Pancreas (tissue), 10 donors: ENCODE results near the gene MECP2. TPM values are rescaled to one million over a fixed set of nuclear protein-coding genes. Genes with fewer than 3 reads are reported as not detected.

ENCODE experiments used
- ATAC-seq, 4 donors: fragments of 200-7000 bp; cut with Tn5 transposase; one replicate each; pipeline versions ENCODE4 v1.8.0 to v1.9.1; 2020; ENCODE audit warnings: mild to moderate bottlenecking in 4 of 4, moderate library complexity in 4 of 4
- DNase-seq, 6 donors: peaks; one replicate each; pipeline ENCODE4 v3.0.0-alpha.2; 2020
- FAIRE-seq: peaks from 2 replicates; lab custom pipeline; 2012; peaks lifted over from hg19 to GRCh38; lab: Jason Lieb, UNC
- H3K27ac ChIP-seq, 4 donors: fragments of 200-600 bp; sonication (generic); 1 replicate in 3 of 4; 2 replicates in 1 of 4; pipeline versions ENCODE4 v1.5.0 to v1.8.0; 2020
- H3K27me3 ChIP-seq, 4 donors: fragments of 200-600 bp; one replicate each; pipeline ENCODE4 v1.8.0; 2021
- H3K36me3 ChIP-seq, 3 donors: fragments of 200-600 bp; sonication (generic) in 1 of 3; one replicate each; pipeline versions ENCODE4 v1.5.0 to v1.8.0; 2020 to 2021
- H3K4me1 ChIP-seq, 3 donors: fragments of 200-600 bp; one replicate each; pipeline ENCODE4 v1.8.0; 2021
- H3K4me3 ChIP-seq, 4 donors: fragments of 200-600 bp; sonication (generic) in 2 of 4; one replicate each; pipeline versions ENCODE4 v1.5.0 to v1.8.0; 2020 to 2021
- H3K9me3 ChIP-seq, 4 donors: fragments of 200-600 bp; one replicate each; pipeline ENCODE4 v1.8.0; 2021
- CTCF ChIP-seq, 4 donors: fragments of 200-600 bp; sonication (generic) in 3 of 4; IDR thresholded peaks; one replicate each; pipeline versions ENCODE4 v1.5.0 to v1.8.0; 2021; ENCODE audit warnings: antibody characterized with exemption in 4 of 4
- WGBS, 2 donors: extraction: QIAGEN DNeasy Blood & Tissue Kit; methylation state at CpG; one replicate each; pipeline ENCODE4 v1.1.7; 2013; 5-methylcytosine and 5-hydroxymethylcytosine counted together
- intact Hi-C, 3 donors: fragments of 100-400 bp; cut with DNase I; formaldehyde crosslinking; loops; one replicate each; pipeline versions ENCODE4 v1.11.1 to v1.14.2; 2022
- polyA plus RNA-seq, 2 donors: library from polyadenylated mRNA; stranded (reverse); fragments of 200-250 nt; gene quantifications; one replicate each; pipeline ENCODE4 v1.2.3, GENCODE V29; 2013
- total RNA-seq, 6 donors: library from RNA; stranded (reverse); fragmentation: NEBNext Ultra II Directional in 4 of 6; extraction: Animal tissue kit (Norgen Biotek cat#: 25700) in 4 of 6; gene quantifications; one replicate each; pipeline versions ENCODE4 v1.2.1 to v1.2.4, GENCODE V29; 2021 to 2023
- donor health status: healthy with polysubstance abuse.
- donor health status: DM: no; HTN: no; CAD: no; lungs with moderate emphysema.
- donor health status: DM: no; HTN: no; CAD: no.
- donor health status: control.
- donor health status: control.
- donor health status: Bipolar disorder and iron deficiency.
- donor health status: DM: yes; HTN: yes; CAD: no.
- donor health status: DM: no; HTN: no; CAD: no.
- donor health status: DM: no; HTN: no; CAD: no.
- donor health status: DM: yes; HTN: yes; CAD: no.

MECP2 gene
- total and polyA plus RNA-seq, 8 donors = 17.7 to 30.8 (median 22.1) TPM

GRCh38 chrX:154046940-154047610, 50.4 kb downstream of the MECP2 start:
- H3K27ac ChIP-seq = no peak overlapping the region
- no peaks in the 10 kb centered on the region for H3K27me3 ChIP-seq
- DNase-seq (no peak), FAIRE-seq (no peak), ATAC-seq (no peak)
- H3K4me3 ChIP-seq = no peak overlapping the region
- peaks cover 0 to 14% (median 11%) of the 10 kb centered on the region in 3 donors for H3K4me1 ChIP-seq
- H3K36me3 ChIP-seq = no peaks in the 10 kb centered on the region
- TF ChIP-seq CTCF (IDR thresholded peaks at IDR 0.05) = no peak
- WGBS, 2 donors = 46 to 61% methylated on average over 4 of the region's 4 CpGs
- intact Hi-C loops = no loop called here
- no peaks in the 10 kb centered on the region for H3K9me3 ChIP-seq

GRCh38 chrX:154046031-154046781, 51.3 kb downstream of the MECP2 start:
- Histone ChIP-seq H3K36me3 (no peaks in the 10 kb centered on the region), H3K27ac (no peak overlapping the region), H3K27me3 (no peaks in the 10 kb centered on the region), H3K9me3 (no peaks in the 10 kb centered on the region), H3K4me3 (no peak overlapping the region), H3K4me1 (peaks cover 0 to 14% (median 11%) of the 10 kb centered on the region in 3 donors)
- DNase-seq (no peak), ATAC-seq (peak; percentile 21 to 50 (median 36)), FAIRE-seq (no peak)
- no peak for TF ChIP-seq CTCF (IDR thresholded peaks at IDR 0.05)
- intact Hi-C loops = no loop called here
- WGBS, 2 donors = 25 to 37% methylated on average over 10 of the region's 10 CpGs

GRCh38 chrX:154044091-154044490, 53.4 kb downstream of the MECP2 start:
- intact Hi-C loops = no loop called here
- Histone ChIP-seq H3K4me1 (peaks cover 0 to 14% (median 3%) of the 10 kb centered on the region in 3 donors), H3K27ac (no peak overlapping the region), H3K27me3 (no peaks in the 10 kb centered on the region), H3K9me3 (no peaks in the 10 kb centered on the region), H3K36me3 (no peaks in the 10 kb centered on the region), H3K4me3 (no peak overlapping the region)
- no peak for ATAC-seq
- DNase-seq = no peak
- 71 to 94% methylated on average over 6 of the region's 6 CpGs for WGBS, 2 donors
- no peak for FAIRE-seq
- TF ChIP-seq CTCF (IDR thresholded peaks at IDR 0.05) = no peak

GRCh38 chrX:154043003-154043763, 54.3 kb downstream of the MECP2 start:
- Histone ChIP-seq H3K9me3 (no peaks in the 10 kb centered on the region), H3K4me1 (peaks cover 0 to 14% (median 3%) of the 10 kb centered on the region in 3 donors), H3K27me3 (no peaks in the 10 kb centered on the region), H3K27ac (no peak overlapping the region), H3K4me3 (no peak overlapping the region), H3K36me3 (no peaks in the 10 kb centered on the region)
- ATAC-seq (peak in 1 of 4 donors; percentile 16), FAIRE-seq (no peak), DNase-seq (no peak)
- WGBS, 2 donors = 74 to 83% methylated on average over 5 of the region's 5 CpGs
- no peak for TF ChIP-seq CTCF (IDR thresholded peaks at IDR 0.05)
- intact Hi-C loops = no loop called here
